Activated T-cell treated with anti-CD3 and anti-CD28 coated beads, Interleukin-2, amount 50 U/mL, for 24 hours (primary cell): Measurements from ENCODE around the gene RABGAP1L.
"Not testable (repeated sequence)": the region's sequence is repeated elsewhere in the genome, so short reads cannot be mapped to it uniquely, and the experiment has no call there.

Experiments
- DNase-seq: peaks from one replicate; pipeline ENCODE4 v3.0.0-alpha.2; 2020
- H3K27ac Mint-ChIP-seq: 2 replicates; pipeline ENCODE4 v1.8.0; 2020; ENCODE audit warnings: mild to moderate bottlenecking, mixed read lengths
- H3K27me3 Mint-ChIP-seq: 2 replicates; pipeline ENCODE4 v1.8.0; 2020; ENCODE audit warnings: mixed read lengths
- H3K36me3 Mint-ChIP-seq: 2 replicates; pipeline ENCODE4 v1.8.0; 2020; ENCODE audit warnings: low read depth, mixed read lengths
- H3K4me1 Mint-ChIP-seq: 2 replicates; pipeline ENCODE4 v1.8.0; 2020; ENCODE audit warnings: low read depth, mixed read lengths
- H3K4me3 Mint-ChIP-seq: 2 replicates; pipeline ENCODE4 v1.8.0; 2020; ENCODE audit warnings: mild to moderate bottlenecking, moderate library complexity, mixed read lengths
- H3K9me3 Mint-ChIP-seq: 2 replicates; pipeline ENCODE4 v1.8.0; 2020; ENCODE audit warnings: mixed read lengths

RABGAP1L gene

DNA sequence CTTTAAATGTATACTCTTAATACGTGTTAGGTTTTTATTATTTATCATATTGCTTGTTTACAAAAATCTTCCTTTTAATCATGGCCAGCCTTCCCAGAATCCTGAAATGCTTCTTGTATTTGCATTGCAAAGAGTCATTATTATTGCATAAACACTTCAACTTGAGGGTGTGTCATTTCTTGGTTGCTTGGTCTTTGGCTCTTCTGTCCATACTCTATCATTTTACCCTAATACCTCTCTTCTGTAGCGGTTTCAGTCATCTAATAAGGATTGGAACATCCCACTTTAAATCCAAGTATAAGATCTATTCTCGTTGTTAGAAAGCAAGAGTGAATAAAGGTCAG is 639.8 kb downstream of the RABGAP1L start:
- Mint-ChIP-seq H3K27ac (no peak overlapping the region), H3K27me3 (no peaks in the 10 kb centered on the region), H3K4me3 (no peak overlapping the region), H3K36me3 (no peaks in the 10 kb centered on the region), H3K9me3 (no peaks in the 10 kb centered on the region), H3K4me1 (peaks cover 10% of the 10 kb centered on the region)
- no peak for DNase-seq

DNA sequence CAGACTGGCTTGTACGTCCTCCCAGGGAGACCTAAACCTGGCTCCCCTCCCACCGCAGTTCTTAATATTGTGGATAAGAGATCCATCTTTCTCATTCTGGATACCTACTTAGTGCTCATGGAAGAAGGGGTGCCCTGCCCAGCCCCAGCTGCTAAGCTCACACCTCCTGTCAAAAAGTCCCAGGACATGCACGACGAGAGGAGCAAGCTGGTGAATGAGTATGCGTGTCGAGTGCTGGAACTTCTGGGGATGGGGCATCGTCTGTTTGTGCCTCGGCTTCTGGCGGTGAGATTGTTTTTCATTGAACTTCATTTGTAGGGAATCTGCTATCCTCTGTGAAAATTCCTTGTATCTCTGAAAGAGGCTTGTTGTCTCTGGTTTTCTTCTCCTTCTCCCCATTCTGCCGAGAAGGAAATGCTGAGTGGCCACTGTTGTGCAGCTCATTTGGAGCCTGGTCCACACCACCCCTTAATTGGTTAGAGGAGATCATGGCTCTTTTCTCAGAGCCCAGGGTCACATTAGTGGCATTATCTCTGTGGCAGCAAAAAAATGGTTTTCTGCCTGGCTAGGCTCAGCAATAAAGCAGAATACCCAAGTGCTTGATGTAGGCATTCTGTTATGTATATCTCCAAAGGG is 641.0 kb downstream of the RABGAP1L start:
- Mint-ChIP-seq H3K36me3 (no peaks in the 10 kb centered on the region), H3K27me3 (no peaks in the 10 kb centered on the region), H3K27ac (no peak overlapping the region), H3K9me3 (no peaks in the 10 kb centered on the region), H3K4me1 (peaks cover 10% of the 10 kb centered on the region), H3K4me3 (no peak overlapping the region)
- DNase-seq = peak; percentile 37

DNA sequence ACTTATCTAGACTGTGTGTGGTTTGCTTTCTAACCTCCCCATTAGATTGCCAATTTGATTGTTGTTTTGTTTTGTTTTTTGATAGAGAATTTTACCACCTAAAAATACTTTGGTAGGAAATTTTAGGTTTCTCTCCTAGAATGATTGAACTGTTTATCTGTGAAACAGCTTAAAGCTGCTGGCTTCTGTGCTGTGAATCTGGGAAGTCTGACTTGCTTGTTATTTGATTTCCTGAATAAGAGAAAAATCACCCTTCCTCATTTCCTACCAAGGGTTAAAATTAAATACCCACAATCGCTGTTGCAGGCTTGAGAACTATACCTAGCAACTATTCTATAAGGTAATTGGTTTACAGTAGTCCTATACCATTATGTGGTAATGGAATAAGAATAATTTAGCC is 641.6 kb downstream of the RABGAP1L start:
- no peak overlapping the region for H3K27ac Mint-ChIP-seq

DNA sequence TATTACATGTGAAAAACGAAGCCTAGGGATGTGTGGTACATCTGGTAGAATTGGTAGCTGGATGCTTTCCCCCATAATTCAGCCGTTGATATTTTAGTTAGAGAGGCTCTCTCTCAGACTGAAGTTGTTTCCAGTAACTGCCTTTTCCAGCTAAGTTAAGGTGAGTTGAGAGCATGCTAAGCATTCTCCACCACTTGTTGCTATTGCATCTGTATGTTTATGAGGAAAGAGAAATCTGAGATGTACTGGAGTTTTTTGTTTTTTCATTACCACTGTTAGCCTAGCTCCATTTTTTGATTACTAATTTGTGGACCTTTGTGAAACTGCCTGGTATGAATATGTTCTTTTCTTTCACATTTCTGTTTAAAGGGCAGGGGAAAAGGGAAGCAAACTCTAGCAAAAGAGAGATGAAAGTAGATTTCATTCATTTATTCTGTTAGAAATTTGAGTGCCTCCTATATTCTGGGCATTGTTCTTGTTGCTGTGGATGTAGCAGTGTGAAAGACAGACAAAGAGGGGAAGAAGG is 650.5 kb downstream of the RABGAP1L start:
- Mint-ChIP-seq H3K4me1 (peaks cover 14% of the 10 kb centered on the region), H3K27ac (peak overlapping the region; percentile 63), H3K4me3 (no peak overlapping the region), H3K9me3 (no peaks in the 10 kb centered on the region), H3K36me3 (peaks cover 16% of the 10 kb centered on the region), H3K27me3 (no peaks in the 10 kb centered on the region)
- no peak for DNase-seq

More for the DNA sequence above, 641.6 kb downstream of the RABGAP1L start:
- Mint-ChIP-seq H3K4me3 (no peak overlapping the region), H3K9me3 (no peaks in the 10 kb centered on the region), H3K4me1 (peaks cover 10% of the 10 kb centered on the region), H3K36me3 (no peaks in the 10 kb centered on the region), H3K27me3 (no peaks in the 10 kb centered on the region)
- no peak for DNase-seq

DNA sequence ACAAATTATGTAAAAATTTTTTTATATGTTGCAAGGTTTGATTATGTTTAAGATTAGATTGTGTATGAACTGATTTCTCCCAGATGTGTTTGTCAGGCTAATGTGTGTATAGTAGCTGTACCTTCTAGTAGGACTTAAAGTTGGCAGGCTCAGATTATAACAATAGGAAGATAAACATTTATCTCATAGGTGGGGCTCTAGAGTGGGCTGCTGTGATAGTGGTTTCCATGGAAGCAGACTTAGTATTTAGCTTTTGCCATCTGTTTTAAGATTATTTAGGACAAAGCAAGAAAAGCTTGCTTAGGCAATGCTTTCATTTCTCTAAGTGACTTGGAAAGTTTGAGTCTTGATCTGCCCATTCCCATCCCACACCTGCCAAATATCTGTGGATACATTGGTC is 652.7 kb downstream of the RABGAP1L start:
- no peak overlapping the region for H3K4me3 Mint-ChIP-seq
- H3K36me3 Mint-ChIP-seq = peaks cover 16% of the 10 kb centered on the region
- H3K9me3 Mint-ChIP-seq = no peaks in the 10 kb centered on the region
- no peaks in the 10 kb centered on the region for H3K27me3 Mint-ChIP-seq
- DNase-seq = no peak
- H3K4me1 Mint-ChIP-seq = peaks cover 21% of the 10 kb centered on the region
- H3K27ac Mint-ChIP-seq = no peak overlapping the region

DNA sequence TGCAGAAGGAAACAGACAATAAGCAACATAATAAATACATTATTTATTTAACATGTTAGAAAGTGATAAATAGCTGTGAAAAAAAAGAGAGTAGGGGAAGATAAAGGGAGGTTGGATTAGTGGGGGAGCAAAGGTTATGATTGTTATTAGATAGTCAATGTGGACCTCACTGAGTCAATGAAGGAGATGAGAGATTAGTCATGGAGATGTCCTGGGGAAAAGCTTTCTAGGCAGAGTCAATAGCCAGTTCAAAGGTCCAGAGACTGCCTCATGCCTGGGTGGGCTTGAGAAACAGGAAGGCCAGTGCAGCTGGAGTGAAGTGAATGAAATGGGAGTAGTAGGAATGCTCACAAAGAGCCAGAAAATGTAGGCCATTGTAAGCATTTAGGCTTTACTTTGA is 653.3 kb downstream of the RABGAP1L start:
- peaks cover 16% of the 10 kb centered on the region for H3K36me3 Mint-ChIP-seq
- H3K4me3 Mint-ChIP-seq = no peak overlapping the region
- no peak for DNase-seq
- no peak overlapping the region for H3K27ac Mint-ChIP-seq
- H3K4me1 Mint-ChIP-seq = peaks cover 21% of the 10 kb centered on the region
- no peaks in the 10 kb centered on the region for H3K9me3 Mint-ChIP-seq
- no peaks in the 10 kb centered on the region for H3K27me3 Mint-ChIP-seq

DNA sequence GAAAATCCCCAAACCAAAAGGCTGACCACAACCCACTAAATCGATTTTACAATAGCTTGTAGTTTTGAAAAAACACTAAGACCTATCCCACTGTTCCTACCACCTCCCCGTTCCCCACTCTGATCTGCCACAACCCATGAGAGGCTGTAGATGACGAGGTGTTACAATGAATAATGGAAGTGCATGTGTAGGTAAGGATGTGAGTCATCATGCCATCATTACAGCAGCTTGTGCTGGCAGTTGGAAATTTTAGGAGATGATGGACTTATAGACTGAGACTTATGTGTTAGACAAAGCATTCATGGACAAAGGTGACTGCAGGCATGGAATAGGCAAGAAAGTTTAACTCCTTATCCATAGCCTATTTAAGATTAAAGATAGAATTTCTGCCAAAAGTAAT is 655.7 kb downstream of the RABGAP1L start:
- H3K36me3 Mint-ChIP-seq = peaks cover 11% of the 10 kb centered on the region
- no peaks in the 10 kb centered on the region for H3K9me3 Mint-ChIP-seq
- peak overlapping the region; percentile 82 for H3K27ac Mint-ChIP-seq
- DNase-seq = no peak
- peaks cover 27% of the 10 kb centered on the region for H3K4me1 Mint-ChIP-seq
- H3K4me3 Mint-ChIP-seq = no peak overlapping the region
- H3K27me3 Mint-ChIP-seq = no peaks in the 10 kb centered on the region

DNA sequence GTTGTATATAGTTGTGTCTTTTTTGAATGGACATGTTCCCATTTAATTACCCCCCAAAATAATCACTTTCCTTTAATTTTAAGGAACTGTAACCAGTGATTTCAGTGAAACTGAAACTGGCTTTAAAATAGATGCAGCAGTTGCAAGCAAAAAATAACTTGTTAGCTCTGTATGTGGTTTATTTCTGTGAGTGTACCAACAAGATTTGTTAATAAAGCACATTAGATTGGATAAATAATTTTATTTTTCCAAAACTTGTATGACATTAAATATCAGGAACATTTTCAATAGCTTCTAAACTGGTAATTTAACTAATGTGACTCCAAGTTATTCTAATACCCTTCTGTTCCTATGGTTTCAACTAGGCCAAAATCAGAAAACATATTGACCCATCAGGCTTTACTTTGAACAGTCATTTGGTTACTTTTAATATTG is 656.2 kb downstream of the RABGAP1L start:
- Mint-ChIP-seq H3K9me3 (no peaks in the 10 kb centered on the region), H3K4me1 (peaks cover 25% of the 10 kb centered on the region), H3K36me3 (peaks cover 11% of the 10 kb centered on the region), H3K4me3 (no peak overlapping the region), H3K27ac (no peak overlapping the region), H3K27me3 (no peaks in the 10 kb centered on the region)
- no peak for DNase-seq

DNA sequence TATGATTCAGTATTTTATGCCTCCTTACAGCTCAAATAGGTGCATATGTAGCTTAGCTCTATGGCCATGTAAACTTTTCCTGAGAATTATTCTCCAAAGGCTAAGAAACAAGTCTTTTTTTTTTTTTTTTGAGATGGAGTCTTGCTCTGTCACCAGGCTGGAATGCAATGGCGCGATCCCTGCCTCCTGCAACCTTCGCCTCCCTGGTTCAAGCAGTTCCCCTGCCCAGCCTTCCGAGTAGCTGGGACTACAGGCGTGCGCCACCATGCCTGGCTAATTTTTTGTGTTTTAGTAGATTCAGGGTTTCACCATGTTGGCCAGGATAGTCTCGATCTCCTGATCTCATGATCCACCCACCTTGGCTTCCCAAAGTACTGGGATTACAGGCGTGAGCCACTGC is 657.3 kb downstream of the RABGAP1L start:
- H3K4me3 Mint-ChIP-seq, H3K27ac Mint-ChIP-seq: not testable (repeated sequence)
- H3K36me3 Mint-ChIP-seq = peaks cover 17% of the 10 kb centered on the region

DNA sequence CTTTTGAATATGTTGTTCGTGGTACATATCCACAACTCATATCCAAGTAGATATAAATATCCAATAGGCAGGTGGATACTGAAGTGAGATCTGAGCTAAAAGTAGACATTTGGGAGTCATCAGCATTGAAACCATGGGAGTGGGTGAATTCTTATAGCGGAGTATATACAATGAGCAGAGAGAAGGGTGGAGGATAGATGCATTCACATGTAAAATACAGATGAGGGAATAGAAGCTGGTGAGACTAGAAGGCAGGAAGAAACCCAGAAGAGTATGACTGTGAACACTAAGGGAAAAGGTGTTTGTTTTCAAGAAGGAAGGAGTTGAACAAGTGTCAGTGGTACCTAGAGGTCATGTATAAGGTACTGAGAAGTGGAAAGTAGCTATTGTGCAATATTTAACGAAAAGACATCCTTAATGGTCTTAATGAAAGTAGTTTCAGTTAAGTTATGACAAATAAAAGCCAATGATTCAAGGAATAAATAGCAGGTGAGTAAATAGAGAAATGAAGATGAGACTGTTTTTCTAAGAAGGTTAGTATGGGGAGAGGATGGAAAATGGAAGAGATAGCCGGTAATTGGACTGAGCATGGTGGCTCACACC is 658.8 kb downstream of the RABGAP1L start:
- H3K4me1 Mint-ChIP-seq = peaks cover 25% of the 10 kb centered on the region
- H3K36me3 Mint-ChIP-seq = peaks cover 8% of the 10 kb centered on the region
- H3K4me3 Mint-ChIP-seq = no peak overlapping the region
- no peak overlapping the region for H3K27ac Mint-ChIP-seq
- H3K27me3 Mint-ChIP-seq = no peaks in the 10 kb centered on the region
- no peaks in the 10 kb centered on the region for H3K9me3 Mint-ChIP-seq
- no peak for DNase-seq

More for the DNA sequence above, 657.3 kb downstream of the RABGAP1L start:
- H3K9me3 Mint-ChIP-seq, DNase-seq, H3K27me3 Mint-ChIP-seq: not testable (repeated sequence)
- peaks cover 25% of the 10 kb centered on the region for H3K4me1 Mint-ChIP-seq

DNA sequence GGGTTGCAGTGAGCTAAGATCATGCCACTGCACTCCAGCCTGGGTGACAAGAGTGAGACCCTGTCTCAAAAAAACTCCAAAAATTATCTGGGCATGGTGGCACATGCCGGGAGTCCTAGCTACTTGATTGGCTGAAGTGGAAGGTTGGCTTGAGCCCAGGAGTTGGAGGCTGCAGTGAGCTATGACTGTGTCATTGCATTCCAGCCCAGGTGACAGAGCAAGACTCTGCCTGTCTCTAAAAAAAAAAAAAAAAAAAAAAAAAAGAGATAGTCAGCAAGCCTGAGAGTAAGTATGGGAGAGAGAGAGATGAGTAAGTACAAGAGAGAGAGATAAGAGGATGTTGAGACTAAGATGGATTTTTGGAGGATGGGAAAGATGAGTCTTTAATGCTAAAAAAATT is 659.6 kb downstream of the RABGAP1L start:
- Mint-ChIP-seq H3K9me3 (no peaks in the 10 kb centered on the region), H3K4me3 (no peak overlapping the region), H3K27me3 (no peaks in the 10 kb centered on the region), H3K27ac (no peak overlapping the region), H3K36me3 (peaks cover 8% of the 10 kb centered on the region), H3K4me1 (peaks cover 25% of the 10 kb centered on the region)
- no peak for DNase-seq

DNA sequence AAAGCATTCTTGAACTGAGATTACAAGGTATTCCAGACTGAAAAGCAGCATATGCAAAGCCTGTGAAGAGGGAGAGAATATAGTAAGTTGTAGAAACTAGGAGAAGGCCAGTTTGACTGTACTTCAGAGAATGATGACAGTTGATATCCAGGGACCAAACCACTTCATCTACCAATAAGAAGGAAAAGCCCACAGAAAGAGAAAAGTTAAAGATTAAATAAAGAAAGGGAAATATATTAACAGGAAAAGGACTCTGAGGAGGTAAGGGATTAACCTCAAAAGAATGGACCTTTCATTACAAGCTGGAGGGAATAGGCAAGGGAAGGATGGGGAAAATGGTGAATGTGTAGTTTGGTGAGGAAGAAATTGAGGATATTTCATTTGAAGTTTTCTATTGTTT is 660.3 kb downstream of the RABGAP1L start:
- H3K27me3 Mint-ChIP-seq = no peaks in the 10 kb centered on the region
- no peaks in the 10 kb centered on the region for H3K9me3 Mint-ChIP-seq
- no peak overlapping the region for H3K4me3 Mint-ChIP-seq
- no peak overlapping the region for H3K27ac Mint-ChIP-seq
- DNase-seq = no peak
- H3K4me1 Mint-ChIP-seq = peaks cover 22% of the 10 kb centered on the region
- H3K36me3 Mint-ChIP-seq = peaks cover 8% of the 10 kb centered on the region

DNA sequence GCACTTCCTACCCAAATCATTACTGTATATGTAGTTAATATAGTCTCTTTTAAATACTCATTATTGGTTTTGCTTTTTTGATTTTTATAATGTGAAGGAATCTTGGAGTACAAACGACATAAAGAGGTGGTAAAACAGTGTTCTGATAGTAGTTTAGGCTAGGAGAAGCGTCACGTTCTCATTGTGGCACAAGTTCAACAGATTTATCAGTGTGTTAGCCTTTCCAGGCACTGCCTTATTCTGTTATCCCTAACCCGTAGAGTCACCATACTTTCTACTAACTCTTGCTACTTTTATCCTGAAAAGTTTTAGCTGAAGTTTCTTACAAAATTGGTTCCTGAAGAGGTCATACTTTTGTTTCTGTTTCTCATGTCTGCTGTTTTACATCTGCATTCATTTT is 665.8 kb downstream of the RABGAP1L start:
- H3K27me3 Mint-ChIP-seq = no peaks in the 10 kb centered on the region
- H3K4me1 Mint-ChIP-seq = peaks cover 3% of the 10 kb centered on the region
- no peak for DNase-seq
- no peak overlapping the region for H3K27ac Mint-ChIP-seq
- no peaks in the 10 kb centered on the region for H3K9me3 Mint-ChIP-seq
- H3K36me3 Mint-ChIP-seq = peaks cover 16% of the 10 kb centered on the region
- H3K4me3 Mint-ChIP-seq = no peak overlapping the region

DNA sequence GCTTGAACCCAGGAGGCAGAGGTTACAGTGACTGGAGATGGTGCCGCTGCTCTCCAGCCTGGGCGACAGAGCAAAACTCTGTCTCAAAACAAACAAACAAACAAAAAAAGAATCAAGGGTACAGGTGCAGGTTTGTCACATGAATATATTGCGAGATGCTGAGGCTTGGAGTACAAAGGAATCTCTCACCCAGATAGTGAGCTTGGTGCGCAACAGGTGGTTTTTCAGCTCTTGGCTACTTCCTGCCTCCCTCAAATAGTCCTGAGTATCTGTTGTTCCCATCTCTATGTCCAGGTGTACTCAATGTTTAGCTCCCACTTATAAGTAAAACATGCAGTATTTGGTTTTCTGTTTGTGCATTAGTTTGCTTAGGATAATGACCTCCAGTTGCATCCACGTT is 666.5 kb downstream of the RABGAP1L start:
- H3K4me3 Mint-ChIP-seq = no peak overlapping the region
- no peaks in the 10 kb centered on the region for H3K9me3 Mint-ChIP-seq
- H3K27me3 Mint-ChIP-seq = no peaks in the 10 kb centered on the region
- peaks cover 3% of the 10 kb centered on the region for H3K4me1 Mint-ChIP-seq
- H3K27ac Mint-ChIP-seq = no peak overlapping the region
- no peak for DNase-seq
- H3K36me3 Mint-ChIP-seq = peaks cover 16% of the 10 kb centered on the region

DNA sequence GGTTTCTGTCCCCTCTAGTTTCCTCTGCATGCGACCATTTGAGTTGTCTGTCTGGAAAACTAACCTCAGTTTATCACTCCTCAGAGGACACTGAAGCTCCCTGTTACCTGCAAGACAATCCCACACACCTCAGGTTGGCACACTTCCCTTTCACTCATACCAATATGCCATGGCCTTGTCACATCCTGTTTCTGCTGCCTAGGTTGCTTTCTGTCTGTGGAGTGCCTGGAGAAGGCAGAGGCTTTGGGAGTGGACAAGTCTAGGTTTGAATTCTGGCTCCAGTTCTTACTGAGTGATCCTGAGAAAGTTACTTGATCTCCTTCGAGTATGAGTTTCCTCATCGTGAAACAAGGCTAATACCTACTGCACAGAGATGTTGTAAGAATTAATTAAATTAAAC is 668.9 kb downstream of the RABGAP1L start:
- DNase-seq = no peak
- Mint-ChIP-seq H3K36me3 (peaks cover 8% of the 10 kb centered on the region), H3K27me3 (no peaks in the 10 kb centered on the region), H3K9me3 (no peaks in the 10 kb centered on the region), H3K4me3 (no peak overlapping the region), H3K27ac (no peak overlapping the region), H3K4me1 (peaks cover 3% of the 10 kb centered on the region)
